ENCODE measurements around the gene ACBD3.
"Not testable (repeated sequence)": the region's sequence is repeated elsewhere in the genome, so short reads cannot be mapped to it uniquely, and the experiment has no call there.

Gene ACBD3

GRCh38 chr1:226186124-226187018 lies at the start of gene ACBD3:
Gene ACBD3, minus strand, starts transcription at chr1:226186741. Its CDS starts 66 bp downstream, at chr1:226186675.
- DNase-seq (ENCODE audit: low spot score): peak; percentile 81

- no peak for DNase-seq (ENCODE audit: low spot score)
Measured at GRCh38 chr1:226233806-226234205, 47.3 kb upstream of the ACBD3 start.

GRCh38 chr1:226233293-226233692 lies 46.8 kb upstream of the ACBD3 start:
- no peak for DNase-seq (ENCODE audit: low spot score)

- no peak for DNase-seq (ENCODE audit: low spot score)
Measured at GRCh38 chr1:226226601-226227000, 40.1 kb upstream of the ACBD3 start.

GRCh38 chr1:226223786-226224244 lies 37.3 kb upstream of the ACBD3 start:
- no peak for DNase-seq (ENCODE audit: low spot score)

GRCh38 chr1:226223157-226223785 lies 36.7 kb upstream of the ACBD3 start, which contains the start of gene MIXL1:
Gene MIXL1, plus strand, starts transcription at chr1:226223664. Its CDS starts 18 bp downstream, at chr1:226223682.
- no peak for DNase-seq (ENCODE audit: low spot score)

- no peak for DNase-seq (ENCODE audit: low spot score)
Measured at GRCh38 chr1:226222686-226223085, 36.1 kb upstream of the ACBD3 start.

GRCh38 chr1:226220473-226221189 lies 34.1 kb upstream of the ACBD3 start:
- no peak for DNase-seq (ENCODE audit: low spot score)

- DNase-seq (ENCODE audit: low spot score): no peak
Measured at GRCh38 chr1:226217273-226217672, 30.7 kb upstream of the ACBD3 start.

GRCh38 chr1:226216056-226216455 lies 29.5 kb upstream of the ACBD3 start:
- no peak for DNase-seq (ENCODE audit: low spot score)

- DNase-seq (ENCODE audit: low spot score): no peak
Measured at GRCh38 chr1:226215239-226215638, 28.7 kb upstream of the ACBD3 start.

GRCh38 chr1:226212545-226212944 lies 26.0 kb upstream of the ACBD3 start:
- no peak for DNase-seq (ENCODE audit: low spot score)

GRCh38 chr1:226211181-226211821 lies 24.8 kb upstream of the ACBD3 start:
- no peak for DNase-seq (ENCODE audit: low spot score)

- DNase-seq (ENCODE audit: low spot score): no peak
Measured at GRCh38 chr1:226210571-226211176, 24.1 kb upstream of the ACBD3 start.

GRCh38 chr1:226209307-226210059 lies 22.9 kb upstream of the ACBD3 start:
- DNase-seq (ENCODE audit: low spot score): no peak

GRCh38 chr1:226207048-226207447 lies 20.5 kb upstream of the ACBD3 start:
- no peak for DNase-seq (ENCODE audit: low spot score)

- no peak for DNase-seq (ENCODE audit: low spot score)
Measured at GRCh38 chr1:226204198-226204597, 17.7 kb upstream of the ACBD3 start.

GRCh38 chr1:226203655-226204054 lies 17.1 kb upstream of the ACBD3 start:
- DNase-seq (ENCODE audit: low spot score): no peak

GRCh38 chr1:226203240-226203639 lies 16.7 kb upstream of the ACBD3 start:
- no peak for DNase-seq (ENCODE audit: low spot score)

- not testable (repeated sequence) for DNase-seq (ENCODE audit: low spot score)
Measured at GRCh38 chr1:226202666-226203065, 16.1 kb upstream of the ACBD3 start.

GRCh38 chr1:226202246-226202645 lies 15.7 kb upstream of the ACBD3 start:
- DNase-seq (ENCODE audit: low spot score): no peak
